CD4-positive, alpha-beta T cell treated with Interferon alpha-2 for 1 hour (primary cell): ENCODE measurements around the gene EPHA7.

ENCODE experiments used
- DNase-seq, 2 donors: peaks; one replicate each; pipeline ENCODE4 v3.0.0-alpha.2; 2020 to 2022

Gene EPHA7

GRCh38 chr6:93235775-93236174 is 183.6 kb downstream of the EPHA7 start:
- no peak for DNase-seq

- no peak for DNase-seq
These were observed 192.5 kb downstream of the EPHA7 start for GRCh38 chr6:93226822-93227221.

- DNase-seq, result no peak
These were observed 197.1 kb downstream of the EPHA7 start for GRCh38 chr6:93222071-93222851.

- DNase-seq, result no peak
These were observed 199.9 kb downstream of the EPHA7 start for GRCh38 chr6:93219447-93219846.

GRCh38 chr6:93218096-93218495 is 201.3 kb downstream of the EPHA7 start:
- DNase-seq, result no peak

- no peak for DNase-seq
These were observed 206.3 kb downstream of the EPHA7 start for GRCh38 chr6:93213028-93213427.

- DNase-seq, result no peak
These were observed 208.5 kb downstream of the EPHA7 start for GRCh38 chr6:93210908-93211307.

GRCh38 chr6:93209358-93209757 is 210.0 kb downstream of the EPHA7 start:
- DNase-seq, result no peak

- no peak for DNase-seq
These were observed 222.9 kb downstream of the EPHA7 start for GRCh38 chr6:93196406-93196970.

GRCh38 chr6:93194480-93194879 is 224.9 kb downstream of the EPHA7 start:
- no peak for DNase-seq

GRCh38 chr6:93193868-93194267 is 225.5 kb downstream of the EPHA7 start:
- DNase-seq, result no peak
